Measurements from ENCODE around the gene KLF11. TPM values are rescaled to one million over a fixed set of nuclear protein-coding genes. Genes with fewer than 3 reads are reported as not detected.
"Not testable (repeated sequence)": the region's sequence is repeated elsewhere in the genome, so short reads cannot be mapped to it uniquely, and the experiment has no call there.

The KLF11 gene
- total RNA-seq, 1 donor from 2014 or later = 20.8 TPM

DNA sequence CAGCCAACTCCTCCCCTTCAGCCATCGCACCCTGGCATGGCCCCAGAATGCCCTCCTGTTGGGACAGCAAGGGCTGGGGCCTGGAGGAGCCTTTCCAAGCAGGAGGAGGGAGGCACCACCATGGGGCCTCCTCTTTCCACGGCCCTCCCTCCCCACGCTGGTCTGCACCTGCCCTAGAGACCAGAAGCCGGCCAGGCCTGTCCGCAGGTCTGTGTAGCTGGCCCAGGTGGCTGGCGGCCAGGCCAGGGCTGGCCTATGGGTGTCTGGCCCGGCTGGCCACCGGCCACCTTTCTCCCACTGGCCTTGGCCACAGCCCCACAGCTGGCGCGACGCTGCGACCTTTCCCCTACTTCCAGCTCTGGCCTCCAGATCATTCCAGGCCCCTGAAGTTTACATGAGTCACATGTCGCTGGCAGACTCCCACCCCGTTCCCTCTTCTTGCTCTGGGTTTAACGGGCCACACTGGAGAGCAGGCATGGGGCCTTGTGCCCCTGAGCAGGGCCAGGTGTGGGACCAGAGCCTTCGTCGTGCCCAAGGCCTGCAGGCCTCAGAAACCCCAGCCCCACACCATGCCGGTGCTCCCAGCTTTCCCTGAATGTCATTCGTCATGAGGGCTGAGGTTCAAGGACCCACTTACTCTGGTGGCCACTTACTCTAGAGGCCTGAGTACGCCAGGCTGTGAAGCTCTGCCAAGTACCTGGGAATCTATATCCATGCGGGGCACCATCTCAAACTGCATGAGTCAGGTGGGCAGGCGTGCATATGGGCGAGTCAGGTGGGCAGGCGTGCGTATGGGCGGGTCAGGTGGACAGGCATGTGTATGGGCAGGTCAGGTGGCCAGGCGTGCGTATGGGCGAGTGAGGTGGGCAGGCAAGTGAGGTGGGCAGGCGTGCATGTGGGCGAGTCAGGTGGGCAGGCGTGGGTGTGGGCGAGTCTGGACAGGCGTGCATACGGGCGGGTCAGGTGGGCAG is 33.3 kb upstream of the KLF11 start:
- Histone ChIP-seq H3K4me3 (no peak overlapping the region), H3K4me1 (peaks cover 45% of the 10 kb centered on the region), H3K36me3 (no peaks in the 10 kb centered on the region), H3K9me3 (replicated peaks) (no peaks in the 10 kb centered on the region), H3K27me3 (ENCODE audit: low read depth) (no peaks in the 10 kb centered on the region), H3K27ac (replicated peaks) (peak overlapping the region; percentile 85)
- DNase-seq = peak; percentile 88
- TF ChIP-seq, protein P1, sequence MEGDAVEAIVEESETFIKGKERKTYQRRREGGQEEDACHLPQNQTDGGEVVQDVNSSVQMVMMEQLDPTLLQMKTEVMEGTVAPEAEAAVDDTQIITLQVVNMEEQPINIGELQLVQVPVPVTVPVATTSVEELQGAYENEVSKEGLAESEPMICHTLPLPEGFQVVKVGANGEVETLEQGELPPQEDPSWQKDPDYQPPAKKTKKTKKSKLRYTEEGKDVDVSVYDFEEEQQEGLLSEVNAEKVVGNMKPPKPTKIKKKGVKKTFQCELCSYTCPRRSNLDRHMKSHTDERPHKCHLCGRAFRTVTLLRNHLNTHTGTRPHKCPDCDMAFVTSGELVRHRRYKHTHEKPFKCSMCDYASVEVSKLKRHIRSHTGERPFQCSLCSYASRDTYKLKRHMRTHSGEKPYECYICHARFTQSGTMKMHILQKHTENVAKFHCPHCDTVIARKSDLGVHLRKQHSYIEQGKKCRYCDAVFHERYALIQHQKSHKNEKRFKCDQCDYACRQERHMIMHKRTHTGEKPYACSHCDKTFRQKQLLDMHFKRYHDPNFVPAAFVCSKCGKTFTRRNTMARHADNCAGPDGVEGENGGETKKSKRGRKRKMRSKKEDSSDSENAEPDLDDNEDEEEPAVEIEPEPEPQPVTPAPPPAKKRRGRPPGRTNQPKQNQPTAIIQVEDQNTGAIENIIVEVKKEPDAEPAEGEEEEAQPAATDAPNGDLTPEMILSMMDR (IDR thresholded peaks at IDR 0.05; ENCODE audit: borderline replicate concordance) = no peak
- intact Hi-C loops (cut with micrococcal nuclease) = no loop called here

DNA sequence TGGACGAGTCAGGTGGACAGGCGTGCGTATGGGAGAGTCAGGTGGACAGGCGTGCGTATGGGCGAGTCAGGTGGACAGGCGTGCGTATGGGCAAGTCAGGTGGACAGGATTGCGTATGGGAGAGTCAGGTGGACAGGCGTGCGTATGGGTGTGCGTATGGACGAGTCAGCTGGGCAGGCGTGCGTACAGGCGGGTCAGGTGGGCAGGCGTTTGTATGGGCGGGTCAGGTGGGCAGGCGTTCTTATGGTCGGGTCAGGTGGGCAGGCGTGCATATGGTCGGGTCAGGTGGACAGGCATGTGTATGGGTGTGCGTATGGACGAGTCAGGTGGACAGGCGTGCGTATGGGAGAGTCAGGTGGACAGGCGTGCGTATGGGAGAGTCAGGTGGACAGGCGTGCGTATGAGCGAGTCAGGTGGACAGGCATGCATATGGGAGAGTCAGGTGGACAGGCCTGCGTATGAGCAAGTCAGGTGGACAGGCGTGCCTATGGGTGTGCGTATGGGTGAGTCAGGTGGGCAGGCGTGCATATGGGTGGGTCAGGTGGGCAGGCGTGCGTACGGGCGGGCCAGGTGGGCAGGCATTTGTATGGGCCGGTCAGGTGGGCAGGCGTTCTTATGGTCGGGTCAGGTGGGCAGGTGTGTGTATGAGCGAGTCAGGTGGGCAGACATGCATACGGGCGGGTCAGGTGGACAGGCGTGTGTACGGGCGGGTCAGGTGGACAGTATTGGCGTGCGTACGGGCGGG is 32.3 kb upstream of the KLF11 start:
- DNase-seq; H3K4me3 ChIP-seq; H3K27ac ChIP-seq (replicated peaks); H3K27me3 ChIP-seq (ENCODE audit: low read depth); H3K36me3 ChIP-seq; H3K9me3 ChIP-seq (replicated peaks); intact Hi-C loops (cut with micrococcal nuclease): not testable (repeated sequence)
- peaks cover 45% of the 10 kb centered on the region for H3K4me1 ChIP-seq

DNA sequence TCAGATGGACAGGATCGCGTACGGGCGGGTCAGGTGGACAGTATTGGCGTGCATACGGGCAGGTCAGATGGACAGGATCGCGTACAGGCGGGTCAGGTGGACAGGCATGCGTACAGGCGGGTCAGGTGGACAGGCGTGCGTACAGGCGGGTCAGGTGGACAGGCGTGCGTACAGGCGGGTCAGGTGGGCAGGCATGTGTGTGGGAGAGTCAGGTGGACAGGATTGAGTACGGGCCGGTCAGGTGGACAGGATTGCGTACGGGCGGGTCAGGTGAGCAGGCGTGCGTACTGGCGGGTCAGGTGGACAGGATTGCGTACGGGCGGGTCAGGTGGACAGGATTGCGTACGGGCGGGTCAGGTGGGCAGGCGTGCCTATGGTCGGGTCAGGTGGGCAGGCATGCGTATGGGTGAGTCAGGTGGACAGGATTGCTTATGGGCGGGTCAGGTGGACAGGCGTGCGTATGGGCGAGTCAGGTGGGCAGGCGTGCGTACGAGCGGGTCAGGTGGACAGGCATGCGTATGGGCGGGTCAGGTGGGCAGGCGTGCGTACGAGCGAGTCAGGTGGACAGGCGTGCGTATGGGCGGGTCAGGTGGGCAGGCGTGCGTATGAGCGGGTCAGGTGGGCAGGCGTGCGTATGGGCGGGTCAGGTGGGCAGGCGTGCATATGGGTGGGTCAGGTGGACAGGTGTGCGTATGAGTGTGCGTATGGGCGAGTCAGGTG is 31.6 kb upstream of the KLF11 start:
- H3K4me3 ChIP-seq; DNase-seq; H3K9me3 ChIP-seq (replicated peaks); H3K27ac ChIP-seq (replicated peaks); intact Hi-C loops (cut with micrococcal nuclease); H3K36me3 ChIP-seq; H3K27me3 ChIP-seq (ENCODE audit: low read depth): not testable (repeated sequence)
- peaks cover 38% of the 10 kb centered on the region for H3K4me1 ChIP-seq

DNA sequence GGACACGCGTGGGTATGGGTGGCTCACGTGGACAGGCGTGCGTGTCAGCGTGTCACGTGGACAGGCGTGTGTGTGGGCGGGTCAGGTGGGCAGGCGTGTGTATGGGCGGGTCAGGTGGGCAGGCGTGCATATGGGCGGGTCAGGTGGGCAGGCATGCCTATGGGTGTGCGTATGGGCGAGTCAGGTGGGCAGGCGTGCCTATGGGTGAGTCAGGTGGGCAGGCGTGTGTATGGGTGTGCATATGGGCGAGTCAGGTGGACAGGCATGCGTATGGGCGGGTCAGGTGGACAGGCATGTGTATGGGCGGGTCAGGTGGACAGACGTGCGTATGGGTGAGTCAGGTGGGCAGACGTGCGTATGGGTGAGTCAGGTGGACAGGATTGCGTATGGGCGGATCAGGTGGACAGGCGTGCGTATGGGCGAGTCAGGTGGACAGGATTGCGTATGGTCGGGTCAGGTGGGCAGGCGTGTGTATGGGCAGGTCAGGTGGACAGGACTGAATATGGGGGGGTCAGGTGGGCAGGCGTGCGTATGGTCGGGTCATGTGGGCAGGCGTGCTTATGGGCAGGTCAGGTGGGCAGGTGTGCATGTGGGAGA is 30.9 kb upstream of the KLF11 start:
- H3K4me3 ChIP-seq; H3K27ac ChIP-seq (replicated peaks); DNase-seq; intact Hi-C loops (cut with micrococcal nuclease); H3K36me3 ChIP-seq; H3K9me3 ChIP-seq (replicated peaks); H3K27me3 ChIP-seq (ENCODE audit: low read depth): not testable (repeated sequence)
- H3K4me1 ChIP-seq = peaks cover 31% of the 10 kb centered on the region

DNA sequence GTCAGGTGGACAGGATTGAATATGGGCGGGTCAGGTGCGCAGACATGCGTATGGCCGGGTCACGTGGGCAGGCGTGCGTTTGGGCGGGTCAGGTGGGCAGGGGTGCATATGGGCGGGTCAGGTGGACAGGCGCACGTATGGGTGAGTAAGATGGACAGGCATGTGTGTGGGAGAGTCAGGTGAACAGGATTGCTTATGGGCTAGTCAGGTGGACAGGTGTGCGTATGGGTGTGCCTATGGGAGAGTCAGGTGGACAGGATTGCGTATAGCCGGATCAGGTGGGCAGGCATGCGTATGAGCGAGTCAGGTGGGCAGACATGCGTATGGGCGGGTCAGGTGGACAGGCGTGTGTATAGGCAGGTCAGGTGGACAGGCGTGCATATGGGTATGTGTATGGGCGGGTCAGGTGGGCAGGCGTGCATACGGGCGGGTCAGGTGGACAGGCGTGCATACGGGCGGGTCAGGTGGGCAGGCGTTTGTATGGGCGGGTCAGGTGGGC is 30.3 kb upstream of the KLF11 start:
- Histone ChIP-seq H3K27ac (replicated peaks) (no peak overlapping the region), H3K4me1 (peaks cover 25% of the 10 kb centered on the region), H3K27me3 (ENCODE audit: low read depth) (no peaks in the 10 kb centered on the region), H3K36me3 (no peaks in the 10 kb centered on the region), H3K4me3 (no peak overlapping the region), H3K9me3 (replicated peaks) (peaks cover 13% of the 10 kb centered on the region)
- no peak for DNase-seq
- TF ChIP-seq, protein P1 (IDR thresholded peaks at IDR 0.05; ENCODE audit: borderline replicate concordance) = no peak
- intact Hi-C loops (cut with micrococcal nuclease) = no loop called here

DNA sequence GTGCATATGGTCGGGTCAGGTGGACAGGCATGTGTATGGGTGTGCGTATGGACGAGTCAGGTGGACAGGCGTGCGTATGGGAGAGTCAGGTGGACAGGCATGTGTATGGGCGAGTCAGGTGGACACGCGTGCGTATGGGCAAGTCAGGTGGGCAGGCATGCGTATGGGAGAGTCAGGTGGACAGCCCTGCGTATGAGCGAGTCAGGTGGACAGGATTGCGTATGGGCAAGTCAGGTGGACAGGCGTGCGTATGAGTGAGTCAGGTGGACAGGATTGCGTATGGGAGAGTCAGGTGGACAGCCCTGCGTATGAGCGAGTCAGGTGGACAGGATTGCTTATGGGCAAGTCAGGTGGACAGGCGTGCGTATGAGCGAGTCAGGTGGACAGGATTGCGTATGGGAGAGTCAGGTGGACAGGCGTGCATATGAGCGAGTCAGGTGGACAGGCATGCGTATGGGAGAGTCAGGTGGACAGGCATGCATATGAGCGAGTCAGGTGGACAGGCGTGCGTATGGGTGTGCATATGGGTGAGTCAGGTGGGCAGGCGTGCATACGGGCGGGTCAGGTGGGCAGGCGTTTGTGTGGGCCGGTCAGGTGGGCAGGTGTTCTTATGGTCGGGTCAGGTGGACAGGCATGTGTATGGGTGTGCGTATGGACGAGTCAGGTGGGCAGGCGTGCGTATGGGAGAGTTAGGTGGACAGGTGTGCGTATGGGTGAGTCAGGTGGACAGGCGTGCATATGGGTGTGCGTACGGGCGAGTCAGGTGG is 29.5 kb upstream of the KLF11 start:
- Histone ChIP-seq H3K4me1 (peaks cover 17% of the 10 kb centered on the region), H3K9me3 (replicated peaks) (peaks cover 15% of the 10 kb centered on the region)
- H3K27me3 ChIP-seq (ENCODE audit: low read depth); intact Hi-C loops (cut with micrococcal nuclease); H3K4me3 ChIP-seq; H3K36me3 ChIP-seq; H3K27ac ChIP-seq (replicated peaks); DNase-seq: not testable (repeated sequence)

Measured in left ventricle myocardium inferior (tissue), 1 donor.